IPS-18c (cell line): ENCODE data around the gene ELMO1.

ENCODE experiments used
- H3K4me3 ChIP-seq: 2 replicates; pipeline ENCODE4 v1.7.0; 2013; ENCODE audit warnings: low read depth, mild to moderate bottlenecking, low read length, moderate library complexity; ENCODE audit not compliant: insufficient read depth
- H3K9me3 ChIP-seq: one replicate; pipeline ENCODE4 v1.6.1; 2013; ENCODE audit warnings: mild to moderate bottlenecking, low read length, moderate library complexity; ENCODE audit not compliant: control insufficient read depth, insufficient read depth

ELMO1 gene

GRCh38 chr7:37327288-37327687, 121.4 kb downstream of the ELMO1 start:
- no peak overlapping the region for H3K4me3 ChIP-seq
- H3K9me3 ChIP-seq: no peaks in the 10 kb centered on the region

- Histone ChIP-seq H3K4me3 (no peak overlapping the region), H3K9me3 (no peaks in the 10 kb centered on the region)
Measured at GRCh38 chr7:37323966-37324365, 124.7 kb downstream of the ELMO1 start.

GRCh38 chr7:37322831-37323230, 125.8 kb downstream of the ELMO1 start:
- no peaks in the 10 kb centered on the region for H3K9me3 ChIP-seq
- no peak overlapping the region for H3K4me3 ChIP-seq

GRCh38 chr7:37320848-37321468, 127.7 kb downstream of the ELMO1 start:
- Histone ChIP-seq H3K9me3 (no peaks in the 10 kb centered on the region), H3K4me3 (no peak overlapping the region)

GRCh38 chr7:37320140-37320847, 128.4 kb downstream of the ELMO1 start:
- Histone ChIP-seq H3K9me3 (no peaks in the 10 kb centered on the region), H3K4me3 (no peak overlapping the region)

- H3K9me3 ChIP-seq: no peaks in the 10 kb centered on the region
- no peak overlapping the region for H3K4me3 ChIP-seq
Measured at GRCh38 chr7:37318541-37318940, 130.1 kb downstream of the ELMO1 start.

- no peaks in the 10 kb centered on the region for H3K9me3 ChIP-seq
- H3K4me3 ChIP-seq: no peak overlapping the region
Measured at GRCh38 chr7:37315772-37316715, 132.6 kb downstream of the ELMO1 start.

- no peak overlapping the region for H3K4me3 ChIP-seq
- no peaks in the 10 kb centered on the region for H3K9me3 ChIP-seq
Measured at GRCh38 chr7:37312608-37313007, 136.1 kb downstream of the ELMO1 start.

- Histone ChIP-seq H3K4me3 (no peak overlapping the region), H3K9me3 (no peaks in the 10 kb centered on the region)
Measured at GRCh38 chr7:37311355-37311754, 137.3 kb downstream of the ELMO1 start.

- Histone ChIP-seq H3K4me3 (no peak overlapping the region), H3K9me3 (no peaks in the 10 kb centered on the region)
Measured at GRCh38 chr7:37310327-37311080, 138.2 kb downstream of the ELMO1 start.

GRCh38 chr7:37309493-37309892, 139.2 kb downstream of the ELMO1 start:
- Histone ChIP-seq H3K4me3 (no peak overlapping the region), H3K9me3 (no peaks in the 10 kb centered on the region)

GRCh38 chr7:37304921-37305320, 143.7 kb downstream of the ELMO1 start:
- H3K9me3 ChIP-seq: no peaks in the 10 kb centered on the region
- H3K4me3 ChIP-seq: no peak overlapping the region

GRCh38 chr7:37297546-37297945, 151.1 kb downstream of the ELMO1 start:
- Histone ChIP-seq H3K9me3 (peaks cover 2% of the 10 kb centered on the region), H3K4me3 (no peak overlapping the region)

GRCh38 chr7:37295401-37295800, 153.3 kb downstream of the ELMO1 start:
- no peak overlapping the region for H3K4me3 ChIP-seq
- H3K9me3 ChIP-seq: peaks cover 2% of the 10 kb centered on the region

GRCh38 chr7:37290731-37291130, 157.9 kb downstream of the ELMO1 start:
- Histone ChIP-seq H3K9me3 (peaks cover 2% of the 10 kb centered on the region), H3K4me3 (no peak overlapping the region)

- H3K9me3 ChIP-seq: peaks cover 2% of the 10 kb centered on the region
Measured at GRCh38 chr7:37289781-37290180, 158.9 kb downstream of the ELMO1 start.

GRCh38 chr7:37289367-37289766, 159.3 kb downstream of the ELMO1 start:
- H3K4me3 ChIP-seq: no peak overlapping the region
- H3K9me3 ChIP-seq: peaks cover 2% of the 10 kb centered on the region

More at GRCh38 chr7:37289781-37290180, 158.9 kb downstream of the ELMO1 start:
- no peak overlapping the region for H3K4me3 ChIP-seq
